Endothelial cell of umbilical vein (primary cell): ENCODE results near the gene PFN3. TPM values are rescaled to one million over a fixed set of nuclear protein-coding genes. Genes with fewer than 3 reads are reported as not detected.

Experiments
- BruUV-seq: library from RNA; stranded (reverse); fragments of 400-500 nt; replicated peaks from 2 replicates; lab custom pipeline; 2021; lab: Mats Ljungman, UMichigan
- CTCF ChIA-PET: fragments of 300-600, 350-600 bp; sonication (Branson Sonifier 250); formaldehyde crosslinking; loops from one replicate; lab custom pipeline; 2021; ENCODE audit warnings: antibody characterized with exemption, inconsistent platforms; lab: Charles Lee
- POLR2A ChIA-PET: fragments of 300-600, 350-600 bp; sonication (Branson Sonifier 250); formaldehyde crosslinking; loops from one replicate; lab custom pipeline; 2021; ENCODE audit warnings: antibody characterized with exemption, inconsistent platforms; lab: Charles Lee
- DNase-seq: peaks from one replicate; pipeline ENCODE4 v3.0.0-alpha.2; 2011; ENCODE audit warnings: low read depth, low spot score
- FAIRE-seq: peaks from 2 replicates; lab custom pipeline; 2011; peaks lifted over from hg19 to GRCh38; lab: Jason Lieb, UNC
- H2AFZ ChIP-seq: 2 replicates; pipeline ENCODE4 v1.6.0; 2012; ENCODE audit warnings: low read depth, low read length, control low read depth, inconsistent platforms
- H3K27ac ChIP-seq: 2 replicates; pipeline ENCODE4 v1.5.1; 2011; ENCODE audit warnings: low read depth, mild to moderate bottlenecking, control low read depth, low read length, moderate library complexity; ENCODE audit not compliant: insufficient read depth
- H3K27me3 ChIP-seq, 2 experiments: 2 replicates each; pipeline versions ENCODE4 v1.6.0 to v1.6.1; 2011; ENCODE audit warnings: low read length in 2 of 2, mixed read lengths in 1 of 2; ENCODE audit not compliant: control insufficient read depth in 2 of 2, insufficient read depth in 2 of 2
- H3K36me3 ChIP-seq, 2 experiments: 2 replicates in 1 of 2; 3 replicates in 1 of 2; pipeline ENCODE4 v1.5.1; 2011; ENCODE audit warnings: low read length in 2 of 2, mild to moderate bottlenecking in 1 of 2, moderate library complexity in 1 of 2; ENCODE audit not compliant: control insufficient read depth in 2 of 2, insufficient read depth in 2 of 2; ENCODE audit errors: extremely low read depth in 1 of 2
- H3K4me1 ChIP-seq: 3 replicates; pipeline ENCODE4 v1.5.1; 2011; ENCODE audit warnings: mild to moderate bottlenecking, low read length; ENCODE audit not compliant: control insufficient read depth, insufficient read depth; ENCODE audit errors: extremely low read depth
- H3K4me2 ChIP-seq: 2 replicates; pipeline ENCODE4 v1.6.1; 2011; ENCODE audit warnings: low read length, control low read depth, mixed read lengths; ENCODE audit not compliant: insufficient read depth
- H3K4me3 ChIP-seq, 3 experiments: fragments of 200-600 bp in 1 of 3; sonication (generic), shearing (Covaris generic) in 1 of 3; replicated peaks in 1 of 3; 2 replicates each; pipeline ENCODE4 v1.5.1; 2011 to 2016; ENCODE audit warnings: control low read depth in 3 of 3, low read length in 3 of 3, mild to moderate bottlenecking in 2 of 3, inconsistent platforms in 1 of 3, low read depth in 1 of 3, moderate library complexity in 1 of 3; ENCODE audit not compliant: insufficient read depth in 1 of 3
- H3K79me2 ChIP-seq: 2 replicates; pipeline ENCODE4 v1.6.0; 2012; ENCODE audit warnings: low read length, inconsistent platforms; ENCODE audit not compliant: control insufficient read depth, insufficient read depth
- H3K9ac ChIP-seq: replicated peaks from 2 replicates; pipeline ENCODE3; 2011; ENCODE audit warnings: low read length, control low read depth; ENCODE audit not compliant: insufficient read depth; ENCODE audit errors: extremely low read depth
- H3K9me1 ChIP-seq: replicated peaks from 3 replicates; pipeline ENCODE4 v1.6.0; 2011; ENCODE audit warnings: mild to moderate bottlenecking, low read length; ENCODE audit not compliant: control insufficient read depth, insufficient read depth; ENCODE audit errors: extremely low read depth
- H3K9me3 ChIP-seq: replicated peaks from 2 replicates; pipeline ENCODE4 v1.5.1; 2012; ENCODE audit warnings: low read length, inconsistent platforms; ENCODE audit not compliant: control insufficient read depth, insufficient read depth
- H4K20me1 ChIP-seq: replicated peaks from 2 replicates; pipeline ENCODE3; 2011; ENCODE audit warnings: mild to moderate bottlenecking, low read length; ENCODE audit not compliant: control insufficient read depth, insufficient read depth; ENCODE audit errors: extremely low read depth
- EZH2 ChIP-seq: IDR thresholded peaks from 2 replicates; pipeline ENCODE4 v1.6.1; 2012; ENCODE audit warnings: borderline replicate concordance, low read depth, mild to moderate bottlenecking, moderate library complexity, low read length, inconsistent platforms; ENCODE audit not compliant: severe bottlenecking
- FOS ChIP-seq: IDR thresholded peaks from 2 replicates; pipeline ENCODE4 v1.6.1; 2011; ENCODE audit warnings: mild to moderate bottlenecking, low read length, moderate library complexity, borderline replicate concordance; ENCODE audit not compliant: insufficient read depth
- GATA2 ChIP-seq: IDR thresholded peaks from 2 replicates; pipeline ENCODE4 v1.7.0; 2011; ENCODE audit warnings: low read depth, mild to moderate bottlenecking, moderate library complexity, mixed read lengths, low read length; ENCODE audit not compliant: insufficient read length, insufficient read depth
- JUN ChIP-seq: IDR thresholded peaks from 2 replicates; pipeline ENCODE4 v1.6.1; 2011; ENCODE audit warnings: borderline replicate concordance, low read depth; ENCODE audit not compliant: insufficient read length, insufficient read depth
- MAX ChIP-seq: IDR thresholded peaks from 2 replicates; pipeline ENCODE4 v1.6.1; 2011; ENCODE audit not compliant: insufficient read depth, insufficient read length
- MYC ChIP-seq: IDR thresholded peaks from one replicate; pipeline ENCODE4 v1.6.1; 2011; ENCODE audit warnings: mild to moderate bottlenecking, low read depth, low read length
- POLR2A ChIP-seq: IDR thresholded peaks from 2 replicates; pipeline ENCODE4 v1.6.1; 2012; ENCODE audit warnings: low read depth, mild to moderate bottlenecking, control low read depth, low read length
- POLR2AphosphoS5 ChIP-seq: IDR thresholded peaks from 2 replicates; pipeline ENCODE4 v1.6.1; 2012; ENCODE audit warnings: low read depth, mild to moderate bottlenecking, control low read depth, low read length, moderate library complexity; ENCODE audit not compliant: insufficient read depth
- dilution Hi-C: fragments of 300-500 bp; cut with MboI; formaldehyde crosslinking; loops from one replicate; pipeline ENCODE4 v1.15.0; 2019; ENCODE audit warnings: low sequenced_read_pairs; ENCODE audit not compliant: extremely low pct_ligation_motif_present
- intact Hi-C: fragments of 100-400 bp; cut with micrococcal nuclease; formaldehyde crosslinking; loops from one replicate; pipeline ENCODE4 v1.10.0; 2022
- polyA plus RNA-seq, 4 experiments: library from polyadenylated mRNA; depleted of rRNA in 3 of 4; stranded (reverse) in 3 of 4; unstranded in 1 of 4; fragments of >200 nt; gene quantifications; 2 replicates each; pipeline versions ENCODE4 v1.2.1 to v1.2.3, GENCODE V29; 2011 to 2012; ENCODE audit warnings: missing spikeins in 1 of 4
- total RNA-seq: library from RNA; stranded (reverse); gene quantifications from 2 replicates; pipeline ENCODE4 v1.2.3, GENCODE V29; 2021
- TF ChIP-seq, protein P1 (sequence below), 2 donors: IDR thresholded peaks; 1 replicate in 1 of 2; 2 replicates in 1 of 2; pipeline ENCODE4 v1.5.1; 2011; ENCODE audit warnings: low read length in 2 of 2, mild to moderate bottlenecking in 2 of 2, moderate library complexity in 2 of 2, control low read depth in 1 of 2, inconsistent platforms in 1 of 2, low read depth in 1 of 2; ENCODE audit not compliant: insufficient read depth in 1 of 2; ENCODE audit errors: extremely low read depth in 1 of 2

PFN3 gene
- total and polyA plus RNA-seq, 2 donors (not counting 3 experiments of a cell fraction or from before 2014, with no cell fraction given): not detected

GRCh38 chr5:177439518-177440053 is 39.1 kb upstream of the PFN3 start:
- POLR2A ChIA-PET: interaction anchor here (1.1 kb wide), 1 partner anchor 13 kb away, joined by 4 read pairs; the partner anchor contains the start of gene GRK6
- CTCF ChIA-PET: interaction anchor here (0.8 to 2.5 kb wide), 6 partner anchors 8 to 49 kb away, joined by 3 to 10 read pairs (median 4); partner anchors contain the start of gene GRK6
- H3K27me3 ChIP-seq: no peaks in the 10 kb centered on the region
- no peaks in the 10 kb centered on the region for H4K20me1 ChIP-seq
- no peak for DNase-seq
- H3K9me1 ChIP-seq: no peaks in the 10 kb centered on the region
- BruUV-seq: no TSS peak
- H3K36me3 ChIP-seq: peaks cover under 1 to 12% of the 10 kb centered on the region in 2 experiments
- TF ChIP-seq MYC (no peak), POLR2AphosphoS5 (no peak), GATA2 (no peak), EZH2 (no peak), FOS (no peak), POLR2A (no peak), JUN (no peak), MAX (no peak)
- TF ChIP-seq, protein P1, sequence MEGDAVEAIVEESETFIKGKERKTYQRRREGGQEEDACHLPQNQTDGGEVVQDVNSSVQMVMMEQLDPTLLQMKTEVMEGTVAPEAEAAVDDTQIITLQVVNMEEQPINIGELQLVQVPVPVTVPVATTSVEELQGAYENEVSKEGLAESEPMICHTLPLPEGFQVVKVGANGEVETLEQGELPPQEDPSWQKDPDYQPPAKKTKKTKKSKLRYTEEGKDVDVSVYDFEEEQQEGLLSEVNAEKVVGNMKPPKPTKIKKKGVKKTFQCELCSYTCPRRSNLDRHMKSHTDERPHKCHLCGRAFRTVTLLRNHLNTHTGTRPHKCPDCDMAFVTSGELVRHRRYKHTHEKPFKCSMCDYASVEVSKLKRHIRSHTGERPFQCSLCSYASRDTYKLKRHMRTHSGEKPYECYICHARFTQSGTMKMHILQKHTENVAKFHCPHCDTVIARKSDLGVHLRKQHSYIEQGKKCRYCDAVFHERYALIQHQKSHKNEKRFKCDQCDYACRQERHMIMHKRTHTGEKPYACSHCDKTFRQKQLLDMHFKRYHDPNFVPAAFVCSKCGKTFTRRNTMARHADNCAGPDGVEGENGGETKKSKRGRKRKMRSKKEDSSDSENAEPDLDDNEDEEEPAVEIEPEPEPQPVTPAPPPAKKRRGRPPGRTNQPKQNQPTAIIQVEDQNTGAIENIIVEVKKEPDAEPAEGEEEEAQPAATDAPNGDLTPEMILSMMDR (IDR thresholded peaks at IDR 0.05; ENCODE audit: extremely low read depth in 1 of 2, insufficient read depth in 1 of 2, low read depth in 1 of 2, low read length in 2 of 2): no peak
- no peak overlapping the region for H2AFZ ChIP-seq
- H3K9ac ChIP-seq: no peak overlapping the region
- dilution Hi-C loops: no loop called here
- intact Hi-C loops: no loop called here
- H3K4me2 ChIP-seq: no peak overlapping the region
- no peak overlapping the region for H3K27ac ChIP-seq
- no peak for FAIRE-seq
- H3K4me3 ChIP-seq: no peak overlapping the region
- H3K79me2 ChIP-seq: no peaks in the 10 kb centered on the region
- H3K4me1 ChIP-seq: no peaks in the 10 kb centered on the region
- H3K9me3 ChIP-seq: no peaks in the 10 kb centered on the region
